Activated CD4-positive, alpha-beta T cell treated with anti-CD3 and anti-CD28 coated beads, Interleukin-10, Interleukin-2, amounts not matched to agents 100 ng/mL and 50 ng/mL, durations not matched to agents 16 hours and 8 hours (primary cell): ENCODE data around the gene FBXW8.

Experiments used
- DNase-seq: peaks from one replicate; pipeline ENCODE4 v3.0.0-alpha.2; 2020

FBXW8 gene

DNA sequence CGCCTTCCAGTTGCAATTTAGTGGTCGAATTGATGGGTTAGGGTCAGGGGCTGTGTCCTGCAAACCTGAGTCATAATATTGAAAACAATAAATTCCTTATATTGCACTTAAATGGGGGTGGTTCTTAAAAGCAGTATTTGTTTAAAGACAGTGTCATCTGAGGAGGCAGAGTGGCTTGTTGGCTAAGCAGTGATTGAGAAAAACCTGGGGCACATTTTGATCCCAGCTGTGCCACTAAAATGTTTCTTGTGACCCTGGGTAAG is 48.4 kb downstream of the FBXW8 start:
- DNase-seq, result no peak

DNA sequence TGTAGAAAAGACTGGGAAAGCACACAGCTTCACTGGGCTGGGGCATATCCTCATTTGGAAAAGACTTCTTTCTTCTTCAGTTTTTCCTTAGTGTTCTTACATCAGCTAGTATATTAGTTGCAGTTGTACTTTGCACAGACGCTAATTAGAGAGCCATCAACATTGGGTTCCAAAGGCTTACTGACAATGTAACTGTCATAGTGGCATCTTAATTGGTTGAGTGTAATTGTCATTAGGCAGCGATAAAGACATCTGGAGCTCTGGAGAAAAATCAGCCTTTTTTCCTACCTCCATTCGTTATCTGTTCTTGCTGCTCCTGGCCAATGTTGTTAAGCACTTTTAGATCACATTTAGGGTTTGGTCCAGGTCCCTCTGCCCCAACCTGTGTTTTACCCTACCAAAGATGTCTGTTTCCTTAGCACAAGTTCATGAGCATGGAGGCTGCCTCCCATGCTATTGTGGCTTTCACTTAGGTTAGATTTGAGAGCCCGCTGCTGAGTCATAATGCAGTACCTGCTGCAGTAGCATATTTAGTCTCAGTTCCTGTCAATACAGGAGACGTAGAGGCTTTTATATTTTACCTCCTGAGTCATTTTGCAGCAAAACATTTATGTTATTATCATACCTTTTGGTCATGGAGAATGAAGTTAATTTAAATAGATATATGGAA is 49.2 kb downstream of the FBXW8 start:
- peak; percentile 91 for DNase-seq

DNA sequence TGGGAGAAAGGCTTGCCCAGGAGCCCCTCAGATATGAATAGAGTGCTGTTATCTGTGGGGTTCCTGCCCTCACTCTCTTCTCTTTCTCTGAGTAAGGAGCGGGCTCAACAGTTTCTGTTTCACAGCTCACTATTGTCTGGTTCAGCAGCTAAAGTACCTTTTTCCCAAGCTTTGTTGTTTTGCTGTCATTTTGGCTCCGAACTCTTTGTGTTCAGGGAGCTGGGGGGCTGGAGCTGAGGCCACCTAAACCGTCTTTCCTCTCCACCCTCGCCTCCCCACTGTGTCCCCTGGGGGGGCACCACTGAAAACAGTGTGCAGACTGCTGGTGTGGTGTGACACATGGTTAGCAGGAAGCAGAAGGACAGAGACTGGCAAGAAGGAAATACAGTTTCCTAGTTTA is 51.4 kb downstream of the FBXW8 start:
- peak; percentile 53 for DNase-seq

DNA sequence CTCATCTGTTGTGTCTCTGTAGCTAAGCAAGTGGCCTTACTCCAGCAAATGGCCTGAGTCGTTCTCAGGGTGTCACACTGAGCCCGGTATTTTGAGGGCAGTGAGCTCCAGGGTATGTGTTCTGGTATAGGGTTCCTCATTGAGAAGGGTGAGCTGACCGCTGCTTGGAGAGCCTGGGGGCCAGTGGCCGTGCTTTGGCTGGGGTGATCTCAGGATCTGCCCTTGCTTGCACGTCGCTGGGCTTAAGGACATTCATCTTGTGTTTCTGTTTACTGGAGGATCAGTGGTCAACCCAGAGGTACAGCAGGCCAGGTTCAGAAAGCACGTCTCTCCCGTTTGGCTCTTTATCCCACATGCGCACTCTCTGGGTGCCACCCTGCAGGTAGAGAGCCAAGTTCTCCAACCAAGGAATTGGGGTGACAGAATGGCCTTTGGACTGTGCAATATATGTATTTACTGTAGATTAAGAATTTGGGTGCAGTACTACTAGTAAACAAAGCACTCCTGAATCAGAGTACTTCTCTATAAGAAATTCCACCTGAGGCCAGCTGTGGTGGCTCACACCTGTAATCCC is 52.1 kb downstream of the FBXW8 start:
- no peak for DNase-seq

DNA sequence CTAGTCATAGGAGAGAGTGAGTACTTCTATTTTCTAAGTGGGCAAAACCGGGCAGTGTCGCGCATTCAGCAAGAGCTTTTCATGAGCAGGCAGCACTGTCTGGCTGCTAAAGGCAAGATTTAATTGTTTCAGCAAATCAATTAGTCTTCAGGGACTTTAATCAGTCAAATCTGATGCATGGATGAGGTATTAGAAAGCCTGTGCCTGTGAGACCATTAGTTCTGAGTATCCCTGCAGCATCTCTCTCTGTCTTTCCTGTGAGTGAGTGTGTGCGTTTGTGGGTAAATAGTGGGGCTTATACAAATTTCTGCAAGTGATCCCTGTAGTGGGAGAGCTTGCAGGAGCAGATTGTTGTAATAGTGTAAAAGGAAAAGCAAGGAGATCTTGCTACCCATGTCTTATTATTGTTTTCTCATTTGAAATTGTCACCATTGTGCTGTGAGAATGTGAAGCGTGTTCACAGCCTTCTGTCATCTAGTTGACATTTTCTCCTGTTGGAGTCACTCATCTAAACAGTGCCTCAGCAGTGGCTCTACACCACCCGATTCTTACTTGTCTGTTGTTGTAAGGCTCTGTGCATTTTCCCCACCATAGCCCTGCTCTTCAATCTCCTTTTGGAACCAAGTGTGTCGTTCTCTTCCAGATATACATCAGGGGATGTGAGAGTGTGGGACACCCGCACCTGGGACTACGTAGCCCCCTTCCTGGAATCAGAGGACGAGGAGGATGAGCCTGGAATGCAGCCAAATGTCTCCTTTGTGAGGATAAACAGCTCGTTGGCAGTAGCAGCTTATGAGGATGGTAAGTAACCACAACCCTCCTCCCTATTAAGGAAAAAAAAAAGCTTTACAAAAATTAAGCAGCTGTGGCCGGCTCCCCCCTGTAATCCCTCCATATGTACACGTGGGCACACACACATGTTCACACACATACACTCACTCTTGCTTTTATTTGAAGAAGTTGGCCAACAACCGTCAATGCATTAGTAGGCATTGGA is 53.6 kb downstream of the FBXW8 start:
- DNase-seq, result no peak

DNA sequence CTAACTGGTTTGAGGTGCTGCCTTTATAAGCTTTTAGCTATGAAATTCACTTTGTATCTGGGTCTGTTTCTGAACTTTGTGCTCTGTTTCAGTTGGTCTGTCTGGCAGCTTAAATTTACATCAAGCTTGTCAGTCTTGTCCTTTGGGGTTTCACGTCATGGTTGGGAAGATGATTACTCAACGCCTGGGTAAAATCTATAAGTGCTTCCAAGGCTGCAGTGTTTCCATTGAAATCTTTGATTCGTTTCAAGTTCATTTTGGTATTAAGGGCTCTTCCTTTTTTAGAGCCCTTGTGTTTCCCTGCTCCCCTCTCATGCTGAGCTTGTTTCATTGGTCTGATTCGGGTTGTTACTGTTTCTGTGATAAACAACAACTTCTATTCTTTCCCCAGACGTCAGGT is 58.2 kb downstream of the FBXW8 start:
- DNase-seq, result no peak

DNA sequence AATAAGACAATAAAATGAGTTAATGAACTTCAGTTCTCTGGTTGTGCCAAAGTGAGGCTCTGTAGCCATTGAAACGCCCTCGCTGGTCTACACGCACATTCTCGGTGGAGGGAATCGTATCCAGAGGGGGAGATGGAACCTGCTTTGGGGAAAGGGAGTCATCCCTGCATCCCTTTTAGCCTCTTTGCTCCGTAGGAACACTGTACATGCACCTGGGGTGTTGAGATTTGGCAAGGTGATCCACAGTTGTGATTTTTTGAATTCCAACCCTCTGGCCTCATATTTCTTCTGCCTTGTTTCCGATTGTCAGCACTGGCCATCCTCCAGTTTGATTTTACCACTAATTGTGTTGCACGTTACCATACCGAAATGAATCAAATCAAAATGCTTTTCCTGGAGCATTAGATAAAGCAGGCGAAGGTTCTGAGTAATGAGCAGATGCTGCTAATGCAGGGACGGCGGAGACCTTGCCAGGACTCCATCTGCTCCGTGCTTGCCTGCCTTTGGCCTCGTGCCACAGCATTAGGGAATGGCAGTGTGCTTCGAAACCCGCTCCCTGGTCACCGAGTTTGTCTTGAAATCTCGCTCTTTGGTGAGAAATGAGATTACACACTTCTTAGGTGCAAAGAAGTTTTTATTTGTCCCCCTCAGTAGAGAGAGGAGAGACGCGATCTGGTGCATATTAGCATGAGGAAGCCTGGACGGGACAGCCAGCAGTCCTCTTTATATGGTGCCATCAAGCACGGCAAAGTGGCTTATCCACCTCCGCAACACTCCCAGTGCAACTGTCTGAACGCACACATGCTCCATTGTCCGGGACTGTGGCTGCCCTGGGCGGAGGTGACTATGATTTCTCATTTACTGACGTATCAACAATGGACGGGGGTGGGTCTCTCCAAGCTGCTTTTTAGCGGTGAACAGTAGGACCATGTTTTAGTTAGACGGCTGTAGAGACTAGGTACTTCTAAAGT is 59.1 kb downstream of the FBXW8 start:
- DNase-seq, result no peak

DNA sequence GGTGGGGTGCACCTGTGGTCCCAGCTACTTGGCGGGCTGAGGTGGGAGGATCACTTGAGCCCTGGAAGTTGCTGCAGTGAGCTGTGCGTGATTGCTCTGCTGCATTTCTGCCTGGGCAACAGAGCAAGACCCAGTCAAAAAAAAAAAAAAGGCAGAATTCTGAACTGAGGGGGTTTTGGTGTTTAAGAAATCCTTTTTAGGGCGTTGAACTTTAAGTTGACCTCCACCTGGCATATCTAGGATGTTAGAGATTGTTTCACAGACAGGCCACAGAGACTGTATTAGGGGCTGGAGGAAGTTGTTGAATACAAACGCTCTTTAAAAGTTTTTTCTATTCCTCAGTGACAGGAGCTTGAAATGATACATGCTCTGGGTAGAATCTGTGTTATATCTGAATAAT is 60.5 kb downstream of the FBXW8 start:
- DNase-seq, result no peak

DNA sequence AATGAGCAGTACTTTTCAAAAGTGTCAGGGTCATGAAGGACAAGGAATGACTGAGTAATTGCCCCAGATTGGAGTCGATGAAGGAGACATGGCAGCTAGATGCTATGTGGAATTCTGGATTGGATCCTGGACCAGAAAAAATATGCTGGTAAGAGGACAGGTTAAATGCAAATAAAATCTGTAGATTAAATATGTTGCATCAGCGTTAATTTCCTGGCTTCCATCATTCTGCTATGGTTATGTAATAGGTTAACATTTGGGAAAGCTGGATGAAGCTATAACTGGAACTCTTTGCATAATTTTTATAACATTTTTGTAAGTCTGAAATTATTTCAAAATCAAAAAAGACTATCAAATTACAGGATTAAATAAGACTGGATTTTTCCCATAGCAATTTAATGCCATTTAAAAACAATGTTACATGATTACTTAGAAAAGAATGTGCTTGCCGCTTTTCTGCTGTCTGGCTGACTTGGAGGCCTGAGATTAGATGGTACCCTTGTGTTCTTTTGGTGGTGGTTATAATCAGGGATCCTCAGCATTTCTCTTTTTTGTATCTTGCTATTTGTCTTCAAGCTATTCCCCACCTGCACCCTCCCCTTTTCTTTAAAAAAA is 65.1 kb downstream of the FBXW8 start:
- no peak for DNase-seq

DNA sequence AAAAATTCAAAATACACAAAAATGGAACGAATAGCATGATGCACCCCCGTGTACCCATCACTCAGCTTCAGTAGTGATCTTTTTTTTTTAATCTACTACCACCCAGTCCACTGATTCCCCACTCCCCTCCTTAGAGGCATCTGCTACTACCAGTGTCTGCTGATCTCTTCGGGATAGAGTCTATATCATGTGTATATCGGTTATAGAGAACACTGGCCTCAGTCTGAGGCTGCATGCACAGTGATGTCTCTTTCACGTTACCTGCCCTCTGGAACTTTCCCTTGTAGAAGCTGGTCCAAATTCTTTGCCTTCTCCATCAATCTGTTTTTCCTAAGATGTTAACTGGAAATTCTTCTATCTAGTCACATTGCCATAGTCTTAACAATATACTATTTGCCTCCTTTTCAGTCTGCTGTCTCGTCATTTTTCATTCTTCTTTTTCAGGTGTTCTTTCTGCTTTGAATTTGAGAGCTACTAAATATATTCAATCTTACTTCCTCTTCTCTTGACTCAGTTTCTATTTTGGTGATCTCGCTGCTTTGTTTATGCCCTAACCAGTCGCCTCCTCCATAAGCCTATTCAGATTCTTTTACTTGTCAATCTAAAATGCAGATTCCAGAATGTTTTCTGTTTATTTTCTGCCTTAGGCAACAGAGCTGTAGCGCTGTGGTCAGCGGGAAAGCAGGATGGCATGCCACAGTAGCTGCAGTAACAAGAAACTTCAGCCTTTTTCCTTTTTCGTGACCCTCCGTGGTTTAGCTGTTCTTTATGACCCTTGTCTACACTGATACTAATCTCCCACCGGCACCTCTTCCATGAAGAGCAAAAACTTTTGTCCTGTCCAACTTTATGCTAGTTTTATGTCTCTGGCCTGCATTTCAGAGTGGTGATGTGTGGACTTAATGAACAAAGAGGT is 67.0 kb downstream of the FBXW8 start:
- no peak for DNase-seq

DNA sequence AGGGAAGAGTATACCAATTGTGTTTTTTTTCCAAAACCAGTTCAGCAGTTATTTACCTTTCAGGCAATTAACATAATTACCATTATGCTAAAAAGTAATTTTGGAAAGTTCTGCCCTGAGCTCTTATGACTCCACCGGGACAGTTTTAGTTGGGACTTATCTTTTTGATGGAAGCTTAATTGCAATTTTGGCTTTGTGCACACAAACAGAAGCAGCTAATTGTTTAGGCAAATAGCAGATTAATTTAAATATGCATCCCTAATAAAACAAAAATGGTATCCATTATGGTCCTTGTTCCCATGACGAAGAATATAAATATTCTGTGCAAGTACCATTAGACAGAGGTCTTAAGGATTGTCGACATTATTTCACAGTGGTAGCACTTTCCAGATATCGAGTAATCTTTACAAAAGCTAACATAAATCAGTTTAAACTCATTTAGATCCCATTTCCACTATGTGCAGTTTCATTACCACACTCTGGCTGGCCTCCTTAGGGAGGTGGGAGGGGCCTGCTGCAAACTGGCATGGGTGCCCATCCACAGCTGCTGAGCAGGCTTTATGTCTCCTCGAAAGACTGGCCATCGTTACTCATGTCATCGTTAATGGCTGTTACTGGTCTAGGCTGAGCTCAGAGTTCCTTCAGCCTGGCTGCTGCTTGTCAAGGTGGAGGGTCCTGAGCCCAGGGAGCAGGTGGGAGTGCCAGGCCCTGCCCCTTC is 68.2 kb downstream of the FBXW8 start:
- no peak for DNase-seq

DNA sequence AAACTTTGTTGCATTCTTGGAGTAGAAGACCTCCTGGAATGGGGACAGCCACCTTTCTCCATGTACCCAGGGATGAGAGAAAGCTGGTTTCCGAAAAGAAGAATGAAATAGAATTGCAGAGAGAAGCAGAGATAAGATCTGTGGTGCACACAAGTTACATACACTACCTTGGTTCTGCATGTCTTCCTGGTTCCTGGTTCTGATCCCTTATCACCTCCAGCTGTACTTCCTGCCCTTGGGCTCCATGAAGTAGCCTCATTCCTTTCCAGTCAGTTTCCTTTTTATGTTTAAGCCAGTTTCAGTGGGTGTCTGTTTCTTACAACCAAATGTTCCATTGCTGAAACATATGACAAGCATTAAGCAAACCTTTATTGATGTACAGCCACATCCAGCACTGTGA is 69.3 kb downstream of the FBXW8 start:
- no peak for DNase-seq

DNA sequence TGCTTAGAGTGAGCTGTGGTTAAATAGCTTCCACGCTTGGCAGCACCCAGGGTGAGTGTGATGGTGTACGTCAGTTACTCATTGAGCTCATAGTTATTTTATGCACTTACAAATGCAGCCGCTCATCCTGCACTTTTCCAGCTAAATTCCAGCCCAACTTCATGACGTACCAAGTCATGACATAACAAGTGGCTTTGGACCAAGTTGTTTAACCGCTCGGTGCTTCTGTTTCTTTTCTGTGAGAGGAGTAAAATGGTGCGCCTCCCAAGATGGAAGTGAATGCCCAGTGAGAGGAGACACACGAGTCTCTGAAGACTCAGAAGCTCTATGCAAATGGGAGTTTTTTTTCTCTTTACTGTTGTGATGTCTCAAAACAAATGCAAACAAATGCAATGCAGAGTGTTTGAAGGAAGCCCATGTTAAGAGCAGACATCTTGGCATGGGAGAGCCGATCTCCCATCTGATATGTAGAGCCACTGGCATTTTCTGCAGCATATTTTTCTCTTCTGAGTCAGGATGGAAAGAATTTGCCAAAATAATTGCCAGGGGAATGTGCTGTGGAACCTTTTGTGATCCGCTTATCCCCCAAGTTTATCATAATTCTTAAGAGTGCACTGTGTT is 72.2 kb downstream of the FBXW8 start:
- no peak for DNase-seq

DNA sequence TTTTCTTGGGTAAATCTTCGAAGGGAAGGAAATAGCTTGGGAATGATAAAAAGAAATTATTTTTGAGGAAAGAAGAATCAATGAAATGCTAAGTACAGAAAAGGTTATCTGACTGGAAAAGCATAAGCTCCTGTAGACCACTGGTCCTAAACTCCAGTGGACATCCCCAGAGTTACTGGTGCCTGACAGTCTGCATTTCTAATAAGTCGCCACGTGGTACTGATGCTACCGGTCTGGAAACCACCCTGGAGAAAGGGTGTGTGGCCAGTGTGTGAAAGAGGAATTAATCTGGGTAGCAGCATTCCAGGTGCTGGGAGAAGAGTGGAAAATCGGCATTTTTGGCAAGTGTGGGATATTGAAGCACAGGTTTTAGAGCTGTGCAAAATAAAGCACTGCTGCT is 73.3 kb downstream of the FBXW8 start:
- no peak for DNase-seq

DNA sequence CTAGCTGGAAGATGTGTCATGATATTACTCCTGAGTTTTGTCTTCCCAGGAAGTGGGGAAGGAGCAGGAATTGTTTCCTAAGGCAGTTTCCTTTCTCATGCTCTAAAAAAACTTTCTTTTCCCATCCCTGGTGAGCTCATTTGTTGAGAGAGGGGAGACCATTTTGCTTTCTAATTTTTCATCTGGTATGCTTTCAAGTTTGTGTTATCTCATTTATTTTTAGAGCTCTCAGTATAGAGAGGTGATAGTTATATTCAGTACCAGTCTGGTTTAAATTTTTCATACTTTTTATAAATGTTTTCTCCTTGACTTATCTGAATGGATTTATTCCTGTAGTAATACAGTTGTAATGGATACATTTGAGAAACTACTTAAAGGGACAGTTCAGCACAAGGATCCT is 79.6 kb downstream of the FBXW8 start:
- no peak for DNase-seq

DNA sequence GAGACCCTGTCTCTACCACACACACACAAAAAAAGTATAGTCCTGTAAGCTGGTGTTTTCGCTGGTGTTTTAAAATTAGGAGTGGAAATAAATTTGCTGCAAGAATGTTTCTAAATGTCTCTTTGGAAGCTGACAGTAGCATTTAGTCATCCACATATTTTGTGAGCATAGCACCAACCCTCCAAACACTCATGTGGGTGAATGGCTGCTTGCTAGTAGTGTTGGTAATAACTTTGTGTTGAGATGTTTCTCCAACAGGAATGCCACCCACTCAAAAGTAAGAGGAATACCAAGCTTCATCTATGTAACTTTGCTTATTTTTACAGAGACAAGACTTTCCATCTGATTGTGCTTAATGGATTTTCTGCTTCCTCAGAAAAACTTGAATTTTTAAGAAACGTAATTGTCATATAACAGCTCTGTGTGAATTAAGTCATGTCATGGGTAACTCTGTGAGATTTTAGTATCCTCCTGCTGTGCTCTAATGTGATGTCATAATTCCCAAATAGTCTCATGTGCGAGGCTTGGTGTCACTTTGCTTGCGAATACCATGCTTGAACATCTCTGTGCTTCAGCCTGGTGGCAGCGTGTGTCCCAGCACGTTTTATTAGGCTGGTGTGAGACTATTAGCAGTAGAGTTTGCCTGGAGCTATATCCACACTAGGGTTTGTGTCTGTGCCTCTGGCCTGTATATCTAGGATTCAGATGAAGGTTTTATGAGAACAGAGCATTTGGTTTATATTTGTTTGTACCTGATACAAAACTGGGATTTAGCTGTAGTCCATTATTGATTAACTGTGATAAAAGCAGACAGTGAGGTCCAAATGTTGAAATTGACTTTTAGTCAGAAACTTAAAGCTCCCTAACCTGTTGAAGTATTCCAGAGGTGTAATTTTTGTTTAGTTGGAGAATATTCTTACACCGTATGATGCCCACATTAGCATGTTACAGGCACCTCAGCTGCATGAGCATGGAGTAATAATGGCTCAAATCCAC is 80.5 kb downstream of the FBXW8 start:
- no peak for DNase-seq

DNA sequence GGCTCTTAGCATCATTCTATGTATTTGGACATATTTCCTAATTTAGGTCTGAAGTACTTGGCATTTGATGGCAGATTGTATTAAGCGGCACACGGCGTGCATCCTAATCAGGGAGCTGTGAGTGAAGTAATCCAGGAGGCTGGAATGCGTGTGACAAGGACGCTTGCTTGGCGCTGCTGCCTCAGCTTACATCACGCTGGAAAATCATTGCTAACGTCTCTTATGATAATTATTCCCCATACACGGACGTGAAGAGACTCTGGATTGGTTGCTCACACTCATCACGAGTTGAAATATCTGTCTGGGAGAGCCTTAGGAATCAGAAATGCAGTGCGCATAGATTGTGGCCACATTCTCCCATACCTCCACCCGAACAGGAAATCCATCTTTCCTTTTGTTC is 85.3 kb downstream of the FBXW8 start:
- DNase-seq, result no peak

DNA sequence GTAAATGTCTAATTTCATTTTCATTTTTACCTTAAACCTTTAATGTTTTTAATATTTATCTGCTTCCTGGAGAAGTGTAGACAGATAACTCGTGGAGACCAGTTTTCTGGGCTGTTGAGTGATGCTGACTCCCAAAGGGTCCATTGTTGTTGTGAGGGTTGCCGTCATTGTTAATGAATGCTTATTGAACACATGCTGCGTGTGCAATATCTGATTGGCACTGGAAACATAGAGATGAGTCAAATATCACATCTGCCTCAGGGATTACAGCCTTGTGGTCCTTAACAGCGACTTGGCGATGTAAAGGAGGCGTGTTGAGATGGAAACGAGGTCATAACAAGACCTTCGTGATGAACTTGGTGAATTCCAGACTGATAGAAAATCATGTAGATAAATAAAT is 85.9 kb downstream of the FBXW8 start:
- no peak for DNase-seq

DNA sequence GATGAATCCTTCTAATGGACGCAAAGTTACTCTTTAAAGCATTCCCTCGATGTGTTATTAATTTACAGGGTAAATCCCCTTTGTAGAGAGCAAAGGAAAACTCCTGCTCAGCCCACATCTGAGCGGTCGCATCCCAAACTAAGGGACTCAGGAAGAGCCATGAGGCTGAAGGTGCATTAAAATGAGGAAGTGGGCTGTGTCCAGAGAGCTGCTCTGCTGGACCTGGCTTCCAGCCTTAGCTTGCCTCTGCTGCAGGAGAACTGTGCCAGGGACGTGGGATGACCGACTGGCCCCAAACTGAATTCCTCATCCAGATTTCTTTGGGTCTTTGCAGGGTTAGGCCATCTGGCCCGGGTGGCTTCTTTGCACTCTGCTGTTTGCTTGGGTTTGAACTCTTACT is 88.3 kb downstream of the FBXW8 start:
- no peak for DNase-seq
